Ovary (tissue), 9 donors: ENCODE data around the gene IL18BP. TPM values are rescaled to one million over a fixed set of nuclear protein-coding genes. Genes with fewer than 3 reads are reported as not detected.
A peak's percentile ranks its signal among the peaks of the same experiment; 100 is the strongest.

ENCODE experiments used
- DNase-seq, 5 donors: peaks; one replicate each; pipeline ENCODE4 v3.0.0-alpha.2; 2019 to 2020
- H3K27ac ChIP-seq, 2 donors: fragments of 200-600 bp; one replicate each; pipeline versions ENCODE4 v1.5.1 to v1.8.0; 2019 to 2022
- H3K27me3 ChIP-seq: fragments of 200-600 bp; one replicate; pipeline ENCODE4 v1.8.0; 2022
- H3K36me3 ChIP-seq: fragments of 200-600 bp; sonication (generic); one replicate; pipeline ENCODE4 v1.5.1; 2019
- H3K4me1 ChIP-seq: one replicate; pipeline ENCODE4 v1.8.1; 2013; ENCODE audit warnings: mild to moderate bottlenecking, moderate library complexity; ENCODE audit not compliant: insufficient read depth
- H3K4me3 ChIP-seq: fragments of 200-600 bp; sonication (generic); one replicate; pipeline ENCODE4 v1.5.1; 2017
- H3K9me3 ChIP-seq, 2 donors: fragments of 200-600 bp in 1 of 2; sonication (generic) in 1 of 2; one replicate each; pipeline versions ENCODE4 v1.5.1 to v1.8.1; 2013 to 2019; ENCODE audit warnings: mild to moderate bottlenecking in 1 of 2, moderate library complexity in 1 of 2
- EP300 ChIP-seq: sonication (generic); formaldehyde crosslinking; IDR thresholded peaks from one replicate; pipeline ENCODE4 v1.6.1; 2017; ENCODE audit warnings: antibody characterized with exemption
- POLR2A ChIP-seq: fragments of 450-650 bp; IDR thresholded peaks from one replicate; pipeline ENCODE4 v1.6.1; 2017; ENCODE audit warnings: antibody characterized with exemption, mild to moderate bottlenecking, moderate library complexity
- WGBS, 3 donors: extraction: QIAGEN DNeasy Blood & Tissue Kit in 1 of 3; methylation state at CpG; one replicate each; pipeline versions ENCODE4 v1.1.5 to v1.1.7; 2013 to 2017; 5-methylcytosine and 5-hydroxymethylcytosine counted together
- intact Hi-C, 4 donors: fragments of 100-400 bp; cut with DNase I; formaldehyde crosslinking; loops; one replicate each; pipeline versions ENCODE4 v1.11.0 to v1.15.1; 2022 to 2023
- polyA plus RNA-seq, 2 donors: library from polyadenylated mRNA; stranded (reverse); fragments of 200-250 nt in 1 of 2; fragments of 350-450 nt in 1 of 2; fragmentation: Illumina TruSeq in 1 of 2; extraction: RNeasy Lipid Tissue Mini Kit (QIAGEN cat#74804) in 1 of 2; gene quantifications; one replicate each; pipeline ENCODE4 v1.2.3, GENCODE V29; 2013 to 2014
- total RNA-seq, 7 donors: library from RNA; depleted of rRNA in 2 of 7; stranded (reverse); fragments of >200 nt in 2 of 7; fragmentation: NEBNext Ultra II Directional in 3 of 7; extraction: Animal tissue kit (Norgen Biotek cat#: 25700) in 3 of 7; gene quantifications; one replicate each; pipeline versions ENCODE4 v1.1.0 to v1.2.4, GENCODE V29; 2016 to 2023
- TF ChIP-seq, protein P1 (sequence below), 3 donors: fragments of 450-650 bp in 2 of 3; fragments of 200-600 bp in 1 of 3; IDR thresholded peaks; one replicate each; pipeline versions ENCODE4 v1.5.1 to v1.8.0; 2016 to 2022; ENCODE audit warnings: antibody characterized with exemption in 3 of 3, mild to moderate bottlenecking in 1 of 3
- donor health status: DM: no; HTN: no; CAD: no; lungs with moderate emphysema.
- donor health status: DM: no; HTN: no; CAD: no.
- donor health status: Bipolar disorder and iron deficiency.
- donor health status: DM: yes; HTN: yes; CAD: no.
- donor health status: DM: no; HTN: no; CAD: no.
- donor health status: DM: yes; HTN: yes; CAD: no.

The IL18BP gene
- total and polyA plus RNA-seq, 9 donors, result 4.6 to 17.1 (median 8.8) TPM

DNA sequence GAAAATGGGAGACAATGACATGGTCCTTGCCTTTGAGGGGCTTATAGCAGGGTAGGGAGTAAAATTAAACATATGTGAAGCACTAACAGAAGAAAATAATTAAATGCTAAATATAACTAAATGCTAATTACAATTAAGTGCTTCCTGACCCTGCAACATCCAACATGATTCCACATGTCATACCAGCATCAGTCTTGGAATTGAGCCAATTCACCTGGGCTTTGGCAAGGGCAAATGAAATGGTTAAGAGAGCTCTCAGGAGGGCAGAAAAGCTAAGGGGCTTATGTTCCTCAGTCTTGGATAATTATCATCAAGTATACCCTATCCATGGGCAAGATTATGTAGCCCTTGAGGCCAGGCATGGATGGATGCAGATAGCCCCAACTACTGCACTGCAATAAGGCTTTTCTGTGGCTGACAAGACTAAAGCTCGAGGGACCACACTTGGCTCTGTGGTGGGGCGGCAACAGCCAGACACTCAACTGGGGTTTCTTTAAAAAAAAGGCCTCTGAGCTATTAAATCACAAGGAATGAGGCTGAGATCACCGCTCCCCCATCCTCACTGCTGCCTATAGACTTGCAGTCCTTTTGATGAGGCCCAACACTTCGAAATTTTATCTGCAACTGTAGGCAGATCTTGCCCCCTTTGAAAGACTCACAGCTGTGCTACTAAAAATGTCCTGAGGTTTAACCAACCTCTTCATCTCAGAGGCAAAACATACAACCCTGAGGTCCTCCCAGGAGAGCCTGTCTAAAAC lies 39.0 kb downstream of the IL18BP start:
- H3K4me1 ChIP-seq, result peaks cover 20% of the 10 kb centered on the region
- intact Hi-C loops, result loop anchor here in 1 of 4 donors (2.0 kb wide), 2 partner anchors 43 kb away; partner anchors contain the start of genes LRRC51 and NUMA1
- H3K4me3 ChIP-seq, result peak overlapping the region; percentile 57
- H3K27ac ChIP-seq, result peak overlapping the region; percentile 59 to 99
- 19 to 35% (median 24%) methylated on average over 4 of the region's 4 CpGs for WGBS, 3 donors
- no peaks in the 10 kb centered on the region for H3K27me3 ChIP-seq
- no peaks in the 10 kb centered on the region for H3K9me3 ChIP-seq
- TF ChIP-seq EP300 (no peak), POLR2A (no peak)
- TF ChIP-seq, protein P1, sequence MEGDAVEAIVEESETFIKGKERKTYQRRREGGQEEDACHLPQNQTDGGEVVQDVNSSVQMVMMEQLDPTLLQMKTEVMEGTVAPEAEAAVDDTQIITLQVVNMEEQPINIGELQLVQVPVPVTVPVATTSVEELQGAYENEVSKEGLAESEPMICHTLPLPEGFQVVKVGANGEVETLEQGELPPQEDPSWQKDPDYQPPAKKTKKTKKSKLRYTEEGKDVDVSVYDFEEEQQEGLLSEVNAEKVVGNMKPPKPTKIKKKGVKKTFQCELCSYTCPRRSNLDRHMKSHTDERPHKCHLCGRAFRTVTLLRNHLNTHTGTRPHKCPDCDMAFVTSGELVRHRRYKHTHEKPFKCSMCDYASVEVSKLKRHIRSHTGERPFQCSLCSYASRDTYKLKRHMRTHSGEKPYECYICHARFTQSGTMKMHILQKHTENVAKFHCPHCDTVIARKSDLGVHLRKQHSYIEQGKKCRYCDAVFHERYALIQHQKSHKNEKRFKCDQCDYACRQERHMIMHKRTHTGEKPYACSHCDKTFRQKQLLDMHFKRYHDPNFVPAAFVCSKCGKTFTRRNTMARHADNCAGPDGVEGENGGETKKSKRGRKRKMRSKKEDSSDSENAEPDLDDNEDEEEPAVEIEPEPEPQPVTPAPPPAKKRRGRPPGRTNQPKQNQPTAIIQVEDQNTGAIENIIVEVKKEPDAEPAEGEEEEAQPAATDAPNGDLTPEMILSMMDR (IDR thresholded peaks at IDR 0.05), result no peak
- H3K36me3 ChIP-seq, result no peaks in the 10 kb centered on the region
- DNase-seq, result no peak

DNA sequence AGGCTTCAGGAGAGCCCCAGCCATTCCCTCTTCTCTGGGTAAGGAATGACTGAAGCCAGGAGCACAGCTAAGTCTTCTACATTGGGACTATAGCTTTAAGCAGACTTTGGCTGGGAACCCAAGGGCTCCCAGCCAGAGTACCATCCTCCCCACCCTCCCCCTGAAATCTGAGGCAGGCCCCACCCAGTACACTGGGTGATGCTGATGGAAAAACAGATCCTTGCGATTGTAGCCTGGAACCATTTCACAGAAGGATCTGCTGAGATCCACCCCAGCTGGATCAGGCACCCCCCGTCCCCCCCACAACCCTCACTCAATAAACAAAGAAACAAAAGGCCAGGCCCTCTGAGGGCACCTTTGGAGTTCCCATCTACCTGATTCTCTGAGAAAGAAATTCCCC lies 39.8 kb downstream of the IL18BP start:
- intact Hi-C loops, result loop anchor here in 1 of 4 donors (2.0 kb wide), 1 partner anchor 42 kb away; the partner anchor contains the start of genes LRRC51 and NUMA1
- 0 to 3% (median 1%) methylated on average over 2 of the region's 2 CpGs for whole genome bisulfite sequencing, 3 donors
- peak; percentile 70 to 76 (median 72) for DNase-seq
- Histone ChIP-seq H3K4me3 (peak overlapping the region; percentile 57), H3K9me3 (no peaks in the 10 kb centered on the region), H3K27me3 (no peaks in the 10 kb centered on the region), H3K36me3 (no peaks in the 10 kb centered on the region), H3K27ac (peak overlapping the region; percentile 59 to 99), H3K4me1 (peaks cover 20% of the 10 kb centered on the region)
- TF ChIP-seq, protein P1 (IDR thresholded peaks at IDR 0.05), result no peak
- no peak for TF ChIP-seq POLR2A
- no peak for TF ChIP-seq EP300

DNA sequence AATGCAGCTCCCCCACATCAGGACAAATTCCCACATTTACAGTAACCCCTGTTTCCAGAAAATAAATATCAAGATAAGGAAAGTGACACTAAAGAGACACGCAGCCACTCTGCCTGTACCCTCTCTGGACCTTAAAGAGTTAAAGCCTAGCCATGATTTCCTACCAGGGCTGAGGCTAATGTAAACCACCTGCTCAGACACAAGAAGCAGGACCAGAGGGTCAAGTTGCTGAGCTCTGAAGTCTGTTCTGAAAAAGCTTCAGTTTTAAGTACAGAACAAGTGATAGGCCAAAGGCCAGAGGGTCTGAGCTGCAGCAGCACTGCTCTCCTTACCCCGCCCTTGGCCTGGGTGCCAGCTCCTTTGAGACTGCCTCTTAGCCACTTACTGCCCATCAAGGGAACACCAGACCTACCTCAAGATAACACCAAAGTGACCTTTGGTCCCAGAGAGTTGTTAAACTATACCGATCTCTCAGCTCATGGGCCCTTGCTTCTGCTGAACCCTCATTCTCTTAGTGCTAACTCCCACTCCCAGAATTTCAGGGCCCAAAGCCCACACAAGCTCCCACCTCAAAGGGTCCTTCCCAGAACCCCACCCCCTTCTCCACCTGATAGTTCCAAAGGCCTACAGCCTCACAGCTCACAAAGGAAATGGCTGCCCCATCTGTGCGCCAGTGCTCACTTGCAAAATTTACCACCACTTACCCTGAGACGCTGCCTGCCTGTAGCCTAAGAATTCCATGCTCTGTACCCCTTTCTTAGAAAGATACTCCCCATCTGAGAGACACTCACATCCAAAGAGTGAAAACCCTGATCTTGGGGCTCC lies 40.5 kb downstream of the IL18BP start:
- Histone ChIP-seq H3K4me3 (peak overlapping the region; percentile 57), H3K4me1 (peaks cover 20% of the 10 kb centered on the region), H3K9me3 (no peaks in the 10 kb centered on the region), H3K27me3 (no peaks in the 10 kb centered on the region), H3K27ac (peak overlapping the region; percentile 54 to 99), H3K36me3 (no peaks in the 10 kb centered on the region)
- peak in 4 of 5 donors; percentile 57 to 71 (median 60) for DNase-seq
- WGBS, 3 donors, result 6 to 11% (median 10%) methylated on average over 5 of the region's 5 CpGs
- intact Hi-C loops, result loop anchor here in 1 of 4 donors (2.0 kb wide), 1 partner anchor 42 kb away; the partner anchor contains the start of genes LRRC51 and NUMA1
- TF ChIP-seq POLR2A (no peak), EP300 (no peak)
- TF ChIP-seq, protein P1 (IDR thresholded peaks at IDR 0.05), result no peak

DNA sequence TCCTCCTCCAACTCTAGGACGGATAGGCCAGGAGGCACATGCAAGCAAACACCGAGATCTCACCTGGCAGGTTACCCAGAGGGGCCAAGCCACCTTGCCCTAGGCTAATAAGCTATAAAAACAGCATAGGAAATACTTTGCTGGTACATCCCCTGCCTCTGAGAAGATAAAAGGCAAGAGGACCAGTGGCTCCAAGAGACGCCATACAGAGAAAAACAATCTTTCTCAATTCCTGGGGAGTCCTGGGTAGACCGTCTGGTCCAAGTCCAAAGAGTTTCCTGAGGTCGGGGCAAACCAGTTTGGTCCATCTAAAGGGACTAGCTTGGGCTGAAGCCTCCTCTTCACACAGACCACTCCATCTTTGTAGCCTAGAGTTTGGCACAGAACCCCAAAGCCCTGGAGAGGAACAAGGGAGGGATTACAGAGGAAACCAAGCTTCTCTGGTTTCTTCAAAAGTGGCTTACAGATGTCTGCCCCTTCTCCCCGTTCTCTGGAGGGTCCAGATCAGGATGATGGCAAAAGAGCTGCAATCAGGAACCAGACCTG lies 41.2 kb downstream of the IL18BP start:
- no peaks in the 10 kb centered on the region for H3K27me3 ChIP-seq
- no peaks in the 10 kb centered on the region for H3K9me3 ChIP-seq
- TF ChIP-seq, protein P1 (IDR thresholded peaks at IDR 0.05), result no peak
- TF ChIP-seq EP300, result no peak
- no peak for TF ChIP-seq POLR2A
- H3K4me1 ChIP-seq, result peaks cover 20% of the 10 kb centered on the region
- intact Hi-C loops, result loop anchor here in 2 of 4 donors (2.0 to 5.0 kb wide), 2 partner anchors 37 to 41 kb away; partner anchors contain the start of genes LRRC51 (in 1 of the 2) and NUMA1 (in 1 of the 2)
- H3K36me3 ChIP-seq, result no peaks in the 10 kb centered on the region
- peak overlapping the region; percentile 54 to 99 for H3K27ac ChIP-seq
- 2 to 4% (median 2%) methylated on average over 6 of the region's 6 CpGs for WGBS, 3 donors
- peak overlapping the region; percentile 57 for H3K4me3 ChIP-seq
- peak in 3 of 5 donors; percentile 16 to 48 (median 41) for DNase-seq
